Osteoblast (primary cell): ENCODE measurements around the gene GNAQ. TPM values are rescaled to one million over a fixed set of nuclear protein-coding genes. Genes with fewer than 3 reads are reported as not detected.

Experiments used
- DNase-seq: peaks from one replicate; pipeline ENCODE4 v3.0.0; 2011; ENCODE audit warnings: low spot score, mixed read lengths; ENCODE audit not compliant: insufficient read length; ENCODE audit errors: missing footprints
- H2AFZ ChIP-seq: 2 replicates; pipeline ENCODE4 v1.6.0; 2011; ENCODE audit warnings: mild to moderate bottlenecking, low read length
- H3K27ac ChIP-seq: 2 replicates; pipeline ENCODE4 v1.5.1; 2011; ENCODE audit warnings: mild to moderate bottlenecking, low read depth, low read length, moderate library complexity
- H3K27me3 ChIP-seq: 2 replicates; pipeline ENCODE4 v1.6.0; 2012; ENCODE audit warnings: mild to moderate bottlenecking, control low read depth, inconsistent platforms, low read length, moderate library complexity; ENCODE audit not compliant: insufficient read depth
- H3K36me3 ChIP-seq: 2 replicates; pipeline ENCODE4 v1.5.1; 2011; ENCODE audit warnings: mild to moderate bottlenecking, low read length, control low read depth, moderate library complexity; ENCODE audit not compliant: insufficient read depth
- H3K4me1 ChIP-seq: 2 replicates; pipeline ENCODE4 v1.5.1; 2011; ENCODE audit warnings: mild to moderate bottlenecking, low read length, control low read depth, moderate library complexity; ENCODE audit not compliant: insufficient read depth
- H3K4me2 ChIP-seq: 2 replicates; pipeline ENCODE4 v1.6.0; 2011; ENCODE audit warnings: mild to moderate bottlenecking, low read length; ENCODE audit not compliant: insufficient read depth
- H3K4me3 ChIP-seq: fragments of 200-600 bp; sonication (generic); 3 replicates; pipeline ENCODE4 v1.5.1; 2012; ENCODE audit warnings: mild to moderate bottlenecking, low read length, inconsistent platforms; ENCODE audit not compliant: insufficient read depth
- H3K79me2 ChIP-seq: 2 replicates; pipeline ENCODE4 v1.6.0; 2012; ENCODE audit warnings: mild to moderate bottlenecking, low read length, control low read depth, inconsistent platforms; ENCODE audit not compliant: insufficient read depth
- H3K9me3 ChIP-seq: 2 replicates; pipeline ENCODE4 v1.5.1; 2011; ENCODE audit warnings: low read depth, low read length, control low read depth
- H4K20me1 ChIP-seq: 2 replicates; pipeline ENCODE4 v1.6.0; 2012; ENCODE audit warnings: mild to moderate bottlenecking, low read length, control low read depth; ENCODE audit not compliant: insufficient read depth
- total RNA-seq: library from RNA; depleted of rRNA; stranded (reverse); fragments of >200 nt; gene quantifications from 2 replicates; pipeline ENCODE4 v1.2.3, GENCODE V29; 2012
- TF ChIP-seq, protein P1 (sequence below): IDR thresholded peaks from 2 replicates; pipeline ENCODE4 v1.5.1; 2011; ENCODE audit warnings: mild to moderate bottlenecking, low read depth, low read length, moderate library complexity; ENCODE audit errors: extremely low read depth

Gene GNAQ
- total RNA-seq, 1 donor, result 64.8 TPM

DNA sequence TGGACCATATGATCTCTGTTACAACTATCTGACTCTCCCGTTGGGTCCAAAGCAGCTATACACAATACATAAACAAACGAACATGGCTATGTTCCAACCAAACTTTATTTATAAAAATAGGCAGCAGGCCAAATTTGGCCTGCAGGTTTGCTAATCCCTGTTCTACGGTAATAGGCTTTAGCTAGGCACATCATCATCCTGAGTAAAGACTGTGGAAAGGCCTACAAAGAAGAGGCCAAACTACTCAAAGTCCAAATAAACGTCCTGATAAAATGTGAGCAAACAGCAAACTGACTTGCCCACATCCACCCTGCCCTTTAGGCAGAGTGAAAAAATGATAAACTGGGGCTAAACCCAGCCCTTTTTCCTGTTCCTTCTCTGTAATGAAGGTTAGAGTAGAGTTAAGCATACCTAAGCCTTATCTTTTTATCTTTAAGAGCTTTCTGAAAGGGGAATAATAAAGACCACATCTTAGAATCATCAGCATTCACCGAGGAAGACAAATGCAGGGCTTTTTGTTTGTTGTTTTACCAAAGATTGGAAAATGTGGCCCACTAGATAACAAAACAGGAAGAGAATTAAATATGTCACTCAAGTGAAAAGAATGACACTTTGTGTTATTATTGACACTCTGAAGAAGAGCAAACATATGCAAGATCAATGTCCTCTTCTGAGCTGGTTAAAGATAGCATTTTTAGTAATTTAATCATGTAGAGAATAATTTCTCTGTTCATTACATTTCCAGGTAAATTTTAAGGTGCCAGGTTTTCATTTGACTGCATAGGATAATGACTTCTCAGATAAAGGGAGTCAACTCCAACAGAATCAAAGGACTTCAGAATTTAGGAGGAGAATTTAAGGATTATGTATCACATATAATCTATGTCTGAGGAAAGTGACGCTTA is 223.5 kb downstream of the GNAQ start:
- H3K27me3 ChIP-seq, result no peaks in the 10 kb centered on the region
- no peak overlapping the region for H3K4me3 ChIP-seq
- peaks cover 18% of the 10 kb centered on the region for H3K79me2 ChIP-seq
- no peak for DNase-seq
- no peak overlapping the region for H2AFZ ChIP-seq
- H3K27ac ChIP-seq, result peak overlapping the region; percentile 31
- TF ChIP-seq, protein P1, sequence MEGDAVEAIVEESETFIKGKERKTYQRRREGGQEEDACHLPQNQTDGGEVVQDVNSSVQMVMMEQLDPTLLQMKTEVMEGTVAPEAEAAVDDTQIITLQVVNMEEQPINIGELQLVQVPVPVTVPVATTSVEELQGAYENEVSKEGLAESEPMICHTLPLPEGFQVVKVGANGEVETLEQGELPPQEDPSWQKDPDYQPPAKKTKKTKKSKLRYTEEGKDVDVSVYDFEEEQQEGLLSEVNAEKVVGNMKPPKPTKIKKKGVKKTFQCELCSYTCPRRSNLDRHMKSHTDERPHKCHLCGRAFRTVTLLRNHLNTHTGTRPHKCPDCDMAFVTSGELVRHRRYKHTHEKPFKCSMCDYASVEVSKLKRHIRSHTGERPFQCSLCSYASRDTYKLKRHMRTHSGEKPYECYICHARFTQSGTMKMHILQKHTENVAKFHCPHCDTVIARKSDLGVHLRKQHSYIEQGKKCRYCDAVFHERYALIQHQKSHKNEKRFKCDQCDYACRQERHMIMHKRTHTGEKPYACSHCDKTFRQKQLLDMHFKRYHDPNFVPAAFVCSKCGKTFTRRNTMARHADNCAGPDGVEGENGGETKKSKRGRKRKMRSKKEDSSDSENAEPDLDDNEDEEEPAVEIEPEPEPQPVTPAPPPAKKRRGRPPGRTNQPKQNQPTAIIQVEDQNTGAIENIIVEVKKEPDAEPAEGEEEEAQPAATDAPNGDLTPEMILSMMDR, result no peak
- H4K20me1 ChIP-seq, result no peaks in the 10 kb centered on the region
- H3K9me3 ChIP-seq, result no peaks in the 10 kb centered on the region
- H3K36me3 ChIP-seq, result no peaks in the 10 kb centered on the region
- H3K4me2 ChIP-seq, result no peak overlapping the region
- H3K4me1 ChIP-seq, result peaks cover 16% of the 10 kb centered on the region

DNA sequence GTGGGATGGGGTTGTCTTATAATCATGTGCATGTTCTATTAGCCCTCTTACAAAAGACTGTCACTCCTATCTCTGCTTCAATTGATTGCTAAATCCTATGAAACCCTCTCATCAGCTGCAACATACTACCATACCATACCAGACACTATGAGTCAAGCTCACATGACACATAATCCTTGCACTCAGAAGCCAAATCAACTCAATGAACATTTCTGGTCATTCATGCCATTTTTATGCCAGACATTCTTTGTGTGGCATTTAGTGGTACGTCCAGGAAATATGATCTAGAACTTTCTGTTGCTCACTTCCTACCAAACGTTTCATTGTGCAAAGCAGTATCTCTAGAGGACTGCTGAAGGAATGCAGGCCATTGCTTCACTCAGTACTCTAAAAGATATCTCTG is 224.3 kb downstream of the GNAQ start:
- H3K79me2 ChIP-seq, result peaks cover 24% of the 10 kb centered on the region
- H3K4me1 ChIP-seq, result peaks cover 16% of the 10 kb centered on the region
- no peaks in the 10 kb centered on the region for H3K36me3 ChIP-seq
- TF ChIP-seq, protein P1, result no peak
- no peaks in the 10 kb centered on the region for H4K20me1 ChIP-seq
- no peaks in the 10 kb centered on the region for H3K9me3 ChIP-seq
- H2AFZ ChIP-seq, result no peak overlapping the region
- H3K4me2 ChIP-seq, result peak overlapping the region; percentile 40
- peak overlapping the region; percentile 74 for H3K27ac ChIP-seq
- no peak overlapping the region for H3K4me3 ChIP-seq
- H3K27me3 ChIP-seq, result no peaks in the 10 kb centered on the region
- DNase-seq, result no peak

DNA sequence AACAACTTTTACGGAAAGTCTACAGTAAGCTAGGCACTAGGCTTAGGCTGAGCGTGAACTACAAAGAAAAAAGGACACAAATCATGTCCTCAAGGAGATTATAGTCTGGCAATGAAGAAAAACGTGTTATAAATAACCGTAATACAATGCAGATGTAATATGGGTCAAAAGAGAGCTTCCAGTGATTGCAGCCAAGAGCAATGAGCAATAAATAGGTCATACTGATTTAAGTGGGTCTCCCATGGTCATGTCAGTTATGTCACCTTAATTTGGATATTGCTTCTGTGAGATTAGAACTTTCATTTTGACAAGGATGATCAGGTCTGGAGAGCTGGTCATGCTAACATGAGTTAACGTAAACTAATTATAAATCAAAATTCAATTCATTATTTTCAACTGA is 224.9 kb downstream of the GNAQ start:
- H3K36me3 ChIP-seq, result no peaks in the 10 kb centered on the region
- H3K4me3 ChIP-seq, result no peak overlapping the region
- H3K27ac ChIP-seq, result peak overlapping the region; percentile 74
- H3K27me3 ChIP-seq, result no peaks in the 10 kb centered on the region
- H3K79me2 ChIP-seq, result peaks cover 28% of the 10 kb centered on the region
- peak overlapping the region; percentile 40 for H3K4me2 ChIP-seq
- no peak for DNase-seq
- peaks cover 16% of the 10 kb centered on the region for H3K4me1 ChIP-seq
- no peak overlapping the region for H2AFZ ChIP-seq
- TF ChIP-seq, protein P1, result no peak
- no peaks in the 10 kb centered on the region for H3K9me3 ChIP-seq
- no peaks in the 10 kb centered on the region for H4K20me1 ChIP-seq

DNA sequence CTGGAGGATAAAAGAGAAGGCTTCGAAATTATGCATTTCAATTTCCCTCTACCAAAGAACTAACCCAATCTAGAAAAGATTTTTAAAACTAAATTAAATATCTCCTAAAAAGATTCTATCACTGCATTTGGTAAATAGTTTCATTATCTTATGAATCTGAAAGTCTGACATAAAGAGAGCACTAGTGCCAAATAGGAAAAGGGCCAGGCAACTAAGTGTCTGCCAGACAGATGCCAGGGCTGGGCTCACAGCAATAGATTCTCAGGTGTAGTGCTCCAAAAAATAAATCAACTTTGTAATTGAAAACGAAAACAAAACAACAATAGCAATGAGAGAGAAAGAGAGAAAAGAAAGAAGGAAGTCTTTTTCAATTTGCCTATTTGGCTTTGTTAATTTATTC is 225.8 kb downstream of the GNAQ start:
- Histone ChIP-seq H3K27ac (no peak overlapping the region), H3K36me3 (no peaks in the 10 kb centered on the region), H3K4me3 (no peak overlapping the region), H3K4me1 (peaks cover 16% of the 10 kb centered on the region), H2AFZ (no peak overlapping the region), H3K79me2 (peaks cover 30% of the 10 kb centered on the region), H3K9me3 (no peaks in the 10 kb centered on the region), H3K27me3 (no peaks in the 10 kb centered on the region), H4K20me1 (no peaks in the 10 kb centered on the region), H3K4me2 (no peak overlapping the region)
- TF ChIP-seq, protein P1, result no peak
- no peak for DNase-seq
